ENCODE measurements around the gene LTC4S. TPM values are rescaled to one million over a fixed set of nuclear protein-coding genes. Genes with fewer than 3 reads are reported as not detected.
A peak's percentile ranks its signal among the peaks of the same experiment; 100 is the strongest.

Gene LTC4S
- total and polyA plus RNA-seq, 4 donors, result 6.6 to 34.7 (median 12.7) TPM

DNA sequence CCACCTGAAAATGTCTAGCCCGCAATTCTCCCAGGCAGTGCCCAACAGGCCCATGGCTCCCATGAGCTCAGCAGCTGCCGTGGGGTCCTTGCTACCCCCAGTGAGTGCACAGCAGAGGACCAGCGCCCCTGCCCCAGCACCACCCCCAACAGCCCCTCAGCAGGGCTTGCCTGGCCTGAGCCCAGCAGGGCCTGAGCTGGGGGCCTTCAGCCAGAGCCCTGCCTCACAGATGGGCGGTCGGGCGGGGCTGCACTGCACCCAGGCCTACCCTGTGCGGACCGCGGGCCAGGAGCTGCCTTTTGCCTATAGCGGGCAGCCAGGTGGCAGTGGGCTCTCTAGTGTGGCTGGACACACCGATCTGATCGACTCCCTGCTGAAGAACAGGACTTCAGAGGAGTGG is 19.3 kb upstream of the LTC4S start:
- Histone ChIP-seq H3K27ac (ENCODE audit: low read depth in 1 of 2, low read length in 2 of 2) (no peak overlapping the region), H3K36me3 (ENCODE audit: control insufficient read depth in 1 of 2, insufficient read depth in 2 of 2, low read length in 1 of 2) (peaks cover 3 to 16% of the 10 kb centered on the region in 2 donors), H3K9me3 (ENCODE audit: control insufficient read depth, low read length) (no peaks in the 10 kb centered on the region), H3K4me1 (ENCODE audit: control insufficient read depth in 1 of 2, insufficient read depth in 2 of 2, low read length in 2 of 2) (no peaks in the 10 kb centered on the region), H3K27me3 (ENCODE audit: control insufficient read depth in 1 of 2, insufficient read depth in 2 of 2, low read length in 1 of 2) (no peaks in the 10 kb centered on the region), H3K4me3 (ENCODE audit: low read length in 2 of 2) (no peak overlapping the region)
- 92 to 94% methylated on average over 12 of the region's 12 CpGs for WGBS, 2 donors
- intact Hi-C loops (cut with DNase I), result no loop called here
- ATAC-seq (ENCODE audit: low FRiP score), result peak; percentile 8
- peak in 1 of 2 donors; percentile 64 for DNase-seq

DNA sequence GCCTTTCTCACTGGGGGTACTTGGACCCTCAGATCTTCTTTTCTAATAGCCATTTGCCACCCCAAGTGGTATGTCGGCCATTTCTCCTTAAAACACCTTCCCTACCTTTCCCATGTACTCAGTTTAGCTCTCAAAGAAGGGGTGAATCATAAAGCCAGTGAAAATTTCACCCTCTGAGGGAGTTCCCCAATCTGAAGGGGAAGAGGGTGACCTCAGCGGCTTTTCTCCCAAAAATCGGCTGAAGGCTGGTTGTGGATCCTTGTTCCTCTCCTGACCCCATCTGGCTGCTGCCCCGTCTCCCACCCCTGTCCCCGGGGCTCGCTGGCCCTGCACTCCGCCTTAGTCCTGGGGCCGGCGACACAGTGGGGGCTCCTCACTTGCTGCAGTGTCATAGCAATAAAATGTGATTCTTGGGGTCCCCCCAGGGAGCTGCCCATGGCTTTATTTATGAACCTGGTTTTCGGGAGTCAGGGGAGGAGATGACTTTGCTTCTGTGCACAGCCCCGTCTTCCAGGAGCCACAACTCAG is 17.3 kb upstream of the LTC4S start:
- DNase-seq, result peak in 1 of 2 donors; percentile 68
- Histone ChIP-seq H3K36me3 (ENCODE audit: control insufficient read depth in 1 of 2, insufficient read depth in 2 of 2, low read length in 1 of 2) (peaks cover 0 to 12% of the 10 kb centered on the region in 2 donors), H3K4me1 (ENCODE audit: control insufficient read depth in 1 of 2, insufficient read depth in 2 of 2, low read length in 2 of 2) (no peaks in the 10 kb centered on the region), H3K27me3 (ENCODE audit: control insufficient read depth in 1 of 2, insufficient read depth in 2 of 2, low read length in 1 of 2) (no peaks in the 10 kb centered on the region), H3K27ac (ENCODE audit: low read depth in 1 of 2, low read length in 2 of 2) (no peak overlapping the region), H3K9me3 (ENCODE audit: control insufficient read depth, low read length) (no peaks in the 10 kb centered on the region), H3K4me3 (ENCODE audit: low read length in 2 of 2) (no peak overlapping the region)
- WGBS, 2 donors, result 85 to 87% methylated on average over 11 of the region's 11 CpGs
- intact Hi-C loops (cut with DNase I), result no loop called here
- ATAC-seq (ENCODE audit: low FRiP score), result no peak

DNA sequence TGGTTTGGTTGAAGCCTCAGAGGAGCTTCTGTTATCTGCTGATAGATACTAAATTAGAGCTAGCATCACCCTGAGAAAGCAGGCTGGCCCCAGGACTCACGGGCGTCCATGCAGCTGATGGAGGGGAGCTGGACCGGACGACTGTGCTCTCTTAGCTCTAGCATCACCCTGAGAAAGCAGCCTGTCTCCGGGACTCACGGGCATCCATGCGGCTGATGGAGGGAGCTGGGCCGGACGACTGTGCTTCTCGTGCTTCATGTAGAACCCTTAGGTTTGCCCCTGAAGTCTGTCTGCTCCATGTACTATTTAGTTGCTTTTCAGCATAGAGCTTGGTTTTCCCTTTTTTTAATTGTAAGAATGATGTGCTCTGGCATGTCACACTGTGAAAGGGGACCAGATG is 16.3 kb upstream of the LTC4S start:
- Histone ChIP-seq H3K9me3 (ENCODE audit: control insufficient read depth, low read length) (no peaks in the 10 kb centered on the region), H3K27me3 (ENCODE audit: control insufficient read depth in 1 of 2, insufficient read depth in 2 of 2, low read length in 1 of 2) (no peaks in the 10 kb centered on the region), H3K27ac (ENCODE audit: low read depth in 1 of 2, low read length in 2 of 2) (no peak overlapping the region), H3K4me3 (ENCODE audit: low read length in 2 of 2) (no peak overlapping the region), H3K36me3 (ENCODE audit: control insufficient read depth in 1 of 2, insufficient read depth in 2 of 2, low read length in 1 of 2) (peaks cover 0 to 9% of the 10 kb centered on the region in 2 donors), H3K4me1 (ENCODE audit: control insufficient read depth in 1 of 2, insufficient read depth in 2 of 2, low read length in 2 of 2) (no peaks in the 10 kb centered on the region)
- DNase-seq (no peak), ATAC-seq (ENCODE audit: low FRiP score) (no peak)
- whole genome bisulfite sequencing, 2 donors, result 78 to 82% methylated on average over 10 of the region's 10 CpGs
- intact Hi-C loops (cut with DNase I), result no loop called here

DNA sequence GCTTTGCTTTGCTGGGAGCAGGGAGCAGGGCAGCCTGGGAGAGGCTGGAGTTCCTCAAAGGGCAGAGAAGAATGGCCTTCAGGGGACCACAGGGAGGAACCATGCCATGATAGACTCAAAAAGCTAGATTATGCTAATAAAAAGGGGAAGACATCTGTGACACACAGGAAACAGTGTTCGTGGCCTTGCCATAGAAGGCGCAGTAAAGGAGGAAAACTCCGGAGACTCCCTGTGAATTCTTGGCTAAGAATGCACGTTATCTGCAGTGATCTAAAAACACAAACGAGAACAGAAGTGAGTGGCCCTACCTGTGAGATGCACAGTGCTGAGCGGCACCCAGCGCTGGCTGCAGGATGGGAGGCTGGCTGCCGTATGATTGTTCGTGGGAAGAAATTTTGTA is 15.9 kb upstream of the LTC4S start:
- WGBS, 2 donors, result 79 to 80% methylated on average over 9 of the region's 9 CpGs
- intact Hi-C loops (cut with DNase I), result no loop called here
- Histone ChIP-seq H3K4me1 (ENCODE audit: control insufficient read depth in 1 of 2, insufficient read depth in 2 of 2, low read length in 2 of 2) (no peaks in the 10 kb centered on the region), H3K4me3 (ENCODE audit: low read length in 2 of 2) (no peak overlapping the region), H3K36me3 (ENCODE audit: control insufficient read depth in 1 of 2, insufficient read depth in 2 of 2, low read length in 1 of 2) (peaks cover 0 to 7% of the 10 kb centered on the region in 2 donors), H3K27me3 (ENCODE audit: control insufficient read depth in 1 of 2, insufficient read depth in 2 of 2, low read length in 1 of 2) (no peaks in the 10 kb centered on the region), H3K27ac (ENCODE audit: low read depth in 1 of 2, low read length in 2 of 2) (no peak overlapping the region), H3K9me3 (ENCODE audit: control insufficient read depth, low read length) (no peaks in the 10 kb centered on the region)
- no peak for DNase-seq
- no peak for ATAC-seq (ENCODE audit: low FRiP score)

- Histone ChIP-seq H3K4me1 (ENCODE audit: control insufficient read depth in 1 of 2, insufficient read depth in 2 of 2, low read length in 2 of 2) (no peaks in the 10 kb centered on the region), H3K27ac (ENCODE audit: low read depth in 1 of 2, low read length in 2 of 2) (no peak overlapping the region), H3K4me3 (ENCODE audit: low read length in 2 of 2) (no peak overlapping the region), H3K36me3 (ENCODE audit: control insufficient read depth in 1 of 2, insufficient read depth in 2 of 2, low read length in 1 of 2) (peaks cover 0 to 7% of the 10 kb centered on the region in 2 donors), H3K27me3 (ENCODE audit: control insufficient read depth in 1 of 2, insufficient read depth in 2 of 2, low read length in 1 of 2) (no peaks in the 10 kb centered on the region), H3K9me3 (ENCODE audit: control insufficient read depth, low read length) (no peaks in the 10 kb centered on the region)
- 91 to 96% methylated on average over 5 of the region's 5 CpGs for WGBS, 2 donors
- DNase-seq, result no peak
- intact Hi-C loops (cut with DNase I), result no loop called here
- no peak for ATAC-seq (ENCODE audit: low FRiP score)
These were observed 15.2 kb upstream of the LTC4S start for GRCh38 chr5:179778591-179778990.

- Histone ChIP-seq H3K4me1 (ENCODE audit: control insufficient read depth in 1 of 2, insufficient read depth in 2 of 2, low read length in 2 of 2) (no peaks in the 10 kb centered on the region), H3K9me3 (ENCODE audit: control insufficient read depth, low read length) (no peaks in the 10 kb centered on the region), H3K27ac (ENCODE audit: low read depth in 1 of 2, low read length in 2 of 2) (no peak overlapping the region), H3K27me3 (ENCODE audit: control insufficient read depth in 1 of 2, insufficient read depth in 2 of 2, low read length in 1 of 2) (no peaks in the 10 kb centered on the region), H3K36me3 (ENCODE audit: control insufficient read depth in 1 of 2, insufficient read depth in 2 of 2, low read length in 1 of 2) (peaks cover 0 to 4% of the 10 kb centered on the region in 2 donors), H3K4me3 (ENCODE audit: low read length in 2 of 2) (no peak overlapping the region)
- ATAC-seq (ENCODE audit: low FRiP score) (no peak), DNase-seq (no peak)
- intact Hi-C loops (cut with DNase I), result no loop called here
- WGBS, 2 donors, result 92 to 95% methylated on average over 4 of the region's 4 CpGs
These were observed 14.0 kb upstream of the LTC4S start for GRCh38 chr5:179779826-179780225.

DNA sequence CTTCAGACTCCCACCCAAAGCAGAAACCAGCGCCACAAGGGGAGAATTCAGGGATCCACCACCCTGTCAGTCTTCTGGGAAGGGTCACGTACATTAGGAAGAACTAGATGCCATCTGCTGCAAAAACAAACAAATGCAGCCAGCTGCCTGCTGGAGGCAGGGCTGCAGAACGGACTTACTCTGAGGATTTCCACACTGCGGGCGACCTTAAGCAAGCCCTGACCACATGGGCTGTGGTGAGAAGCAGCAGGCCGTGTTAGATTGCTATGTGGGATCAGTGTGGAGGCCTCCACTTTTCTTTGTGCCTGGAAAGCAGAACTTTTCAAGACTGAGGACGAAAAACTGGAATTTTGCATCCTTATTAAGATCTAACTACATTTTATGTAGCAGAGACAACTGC is 13.4 kb upstream of the LTC4S start:
- ATAC-seq (ENCODE audit: low FRiP score) (no peak), DNase-seq (peak in 1 of 2 donors; percentile 55)
- WGBS, 2 donors, result 85 to 87% methylated on average over 7 of the region's 7 CpGs
- H3K4me3 ChIP-seq (ENCODE audit: low read length in 2 of 2), result no peak overlapping the region
- H3K36me3 ChIP-seq (ENCODE audit: control insufficient read depth in 1 of 2, insufficient read depth in 2 of 2, low read length in 1 of 2), result peaks cover 0 to 4% of the 10 kb centered on the region in 2 donors
- intact Hi-C loops (cut with DNase I), result no loop called here
- H3K4me1 ChIP-seq (ENCODE audit: control insufficient read depth in 1 of 2, insufficient read depth in 2 of 2, low read length in 2 of 2), result no peaks in the 10 kb centered on the region
- no peak overlapping the region for H3K27ac ChIP-seq (ENCODE audit: low read depth in 1 of 2, low read length in 2 of 2)
- H3K27me3 ChIP-seq (ENCODE audit: control insufficient read depth in 1 of 2, insufficient read depth in 2 of 2, low read length in 1 of 2), result no peaks in the 10 kb centered on the region
- no peaks in the 10 kb centered on the region for H3K9me3 ChIP-seq (ENCODE audit: control insufficient read depth, low read length)

- no peaks in the 10 kb centered on the region for H3K36me3 ChIP-seq (ENCODE audit: control insufficient read depth in 1 of 2, insufficient read depth in 2 of 2, low read length in 1 of 2)
- DNase-seq, result no peak
- intact Hi-C loops (cut with DNase I), result no loop called here
- no peaks in the 10 kb centered on the region for H3K4me1 ChIP-seq (ENCODE audit: control insufficient read depth in 1 of 2, insufficient read depth in 2 of 2, low read length in 2 of 2)
- no peak overlapping the region for H3K4me3 ChIP-seq (ENCODE audit: low read length in 2 of 2)
- WGBS, 2 donors, result 91 to 99% methylated on average over 4 of the region's 4 CpGs
- ATAC-seq (ENCODE audit: low FRiP score), result no peak
- H3K27ac ChIP-seq (ENCODE audit: low read depth in 1 of 2, low read length in 2 of 2), result no peak overlapping the region
- H3K27me3 ChIP-seq (ENCODE audit: control insufficient read depth in 1 of 2, insufficient read depth in 2 of 2, low read length in 1 of 2), result no peaks in the 10 kb centered on the region
- H3K9me3 ChIP-seq (ENCODE audit: control insufficient read depth, low read length), result no peaks in the 10 kb centered on the region
These were observed 11.9 kb upstream of the LTC4S start for GRCh38 chr5:179781846-179782245.

GRCh38 chr5:179783128-179783527 is 10.7 kb upstream of the LTC4S start:
- no peaks in the 10 kb centered on the region for H3K4me1 ChIP-seq (ENCODE audit: control insufficient read depth in 1 of 2, insufficient read depth in 2 of 2, low read length in 2 of 2)
- DNase-seq (no peak), ATAC-seq (ENCODE audit: low FRiP score) (no peak)
- no peak overlapping the region for H3K27ac ChIP-seq (ENCODE audit: low read depth in 1 of 2, low read length in 2 of 2)
- H3K27me3 ChIP-seq (ENCODE audit: control insufficient read depth in 1 of 2, insufficient read depth in 2 of 2, low read length in 1 of 2), result no peaks in the 10 kb centered on the region
- H3K9me3 ChIP-seq (ENCODE audit: control insufficient read depth, low read length), result no peaks in the 10 kb centered on the region
- WGBS, 2 donors, result 92 to 93% methylated on average over 9 of the region's 9 CpGs
- intact Hi-C loops (cut with DNase I), result no loop called here
- H3K36me3 ChIP-seq (ENCODE audit: control insufficient read depth in 1 of 2, insufficient read depth in 2 of 2, low read length in 1 of 2), result no peaks in the 10 kb centered on the region
- H3K4me3 ChIP-seq (ENCODE audit: low read length in 2 of 2), result no peak overlapping the region

All from aorta (tissue), 5 donors.